ENCODE results near the gene AGBL4.

Gene AGBL4

DNA sequence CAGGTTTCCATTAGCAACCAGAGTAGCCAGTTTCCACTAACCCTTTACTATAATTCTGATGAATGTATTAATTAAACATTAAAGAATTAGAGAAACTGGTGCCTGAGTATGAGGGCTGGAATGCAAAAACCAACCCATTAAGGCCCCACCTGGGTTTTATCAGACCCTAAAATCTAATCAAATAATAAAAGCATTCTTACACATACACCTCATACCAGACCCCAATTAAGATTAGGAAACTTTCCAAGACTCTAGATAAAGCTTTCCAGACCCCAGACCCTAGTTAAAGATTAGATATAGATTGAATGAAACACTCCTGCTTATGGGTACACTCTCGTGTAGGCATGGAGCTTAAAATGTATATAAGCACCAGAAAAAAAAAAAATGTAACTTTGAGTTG lies 665.7 kb downstream of the AGBL4 start:
- ATAC-seq: peak; percentile 44; the same call in 2 of the 3 replicates
- no peak for TF ChIP-seq ZNF70 (CRISPR knock-in tag; IDR thresholded peaks at IDR 0.05)
- TF ChIP-seq ZNF565 (CRISPR knock-in tag; conservative IDR thresholded peaks at IDR 0.05; ENCODE audit: low read depth): no peak
- TF ChIP-seq ESRRG (CRISPR knock-in tag; IDR thresholded peaks at IDR 0.05): peak; percentile 96
- TF ChIP-seq, protein P1, sequence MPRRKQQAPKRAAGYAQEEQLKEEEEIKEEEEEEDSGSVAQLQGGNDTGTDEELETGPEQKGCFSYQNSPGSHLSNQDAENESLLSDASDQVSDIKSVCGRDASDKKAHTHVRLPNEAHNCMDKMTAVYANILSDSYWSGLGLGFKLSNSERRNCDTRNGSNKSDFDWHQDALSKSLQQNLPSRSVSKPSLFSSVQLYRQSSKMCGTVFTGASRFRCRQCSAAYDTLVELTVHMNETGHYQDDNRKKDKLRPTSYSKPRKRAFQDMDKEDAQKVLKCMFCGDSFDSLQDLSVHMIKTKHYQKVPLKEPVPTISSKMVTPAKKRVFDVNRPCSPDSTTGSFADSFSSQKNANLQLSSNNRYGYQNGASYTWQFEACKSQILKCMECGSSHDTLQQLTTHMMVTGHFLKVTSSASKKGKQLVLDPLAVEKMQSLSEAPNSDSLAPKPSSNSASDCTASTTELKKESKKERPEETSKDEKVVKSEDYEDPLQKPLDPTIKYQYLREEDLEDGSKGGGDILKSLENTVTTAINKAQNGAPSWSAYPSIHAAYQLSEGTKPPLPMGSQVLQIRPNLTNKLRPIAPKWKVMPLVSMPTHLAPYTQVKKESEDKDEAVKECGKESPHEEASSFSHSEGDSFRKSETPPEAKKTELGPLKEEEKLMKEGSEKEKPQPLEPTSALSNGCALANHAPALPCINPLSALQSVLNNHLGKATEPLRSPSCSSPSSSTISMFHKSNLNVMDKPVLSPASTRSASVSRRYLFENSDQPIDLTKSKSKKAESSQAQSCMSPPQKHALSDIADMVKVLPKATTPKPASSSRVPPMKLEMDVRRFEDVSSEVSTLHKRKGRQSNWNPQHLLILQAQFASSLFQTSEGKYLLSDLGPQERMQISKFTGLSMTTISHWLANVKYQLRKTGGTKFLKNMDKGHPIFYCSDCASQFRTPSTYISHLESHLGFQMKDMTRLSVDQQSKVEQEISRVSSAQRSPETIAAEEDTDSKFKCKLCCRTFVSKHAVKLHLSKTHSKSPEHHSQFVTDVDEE (CRISPR knock-in tag; IDR thresholded peaks at IDR 0.05): peak; percentile 71
- peak; percentile 84 for TF ChIP-seq PATZ1 (CRISPR knock-in tag; IDR thresholded peaks at IDR 0.05; ENCODE audit: borderline replicate concordance)
- TF ChIP-seq BACH2 (CRISPR knock-in tag; IDR thresholded peaks at IDR 0.05; ENCODE audit: borderline replicate concordance): no peak
- TF ChIP-seq PPARA (CRISPR knock-in tag; IDR thresholded peaks at IDR 0.05; ENCODE audit: borderline replicate concordance): no peak
- TF ChIP-seq TOX (CRISPR knock-in tag; IDR thresholded peaks at IDR 0.05; ENCODE audit: borderline replicate concordance): no peak
- TF ChIP-seq CSRNP3 (CRISPR knock-in tag; IDR thresholded peaks at IDR 0.05): peak; percentile 93
- TF ChIP-seq ZNF8 (CRISPR knock-in tag; IDR thresholded peaks at IDR 0.05): peak; percentile 37; the same call in 1 of the 2 replicates
- no peak for TF ChIP-seq OSR1 (CRISPR knock-in tag; IDR thresholded peaks at IDR 0.05)
- TF ChIP-seq CSDC2 (CRISPR knock-in tag; IDR thresholded peaks at IDR 0.05): 0 out of 2 replicates have a peak, but pooled peaks have one; percentile 49
- TF ChIP-seq ZFP30 (CRISPR knock-in tag; IDR thresholded peaks at IDR 0.05): no peak
- no peak for TF ChIP-seq ZFP3 (CRISPR knock-in tag; IDR thresholded peaks at IDR 0.05)
- TF ChIP-seq, protein P2, sequence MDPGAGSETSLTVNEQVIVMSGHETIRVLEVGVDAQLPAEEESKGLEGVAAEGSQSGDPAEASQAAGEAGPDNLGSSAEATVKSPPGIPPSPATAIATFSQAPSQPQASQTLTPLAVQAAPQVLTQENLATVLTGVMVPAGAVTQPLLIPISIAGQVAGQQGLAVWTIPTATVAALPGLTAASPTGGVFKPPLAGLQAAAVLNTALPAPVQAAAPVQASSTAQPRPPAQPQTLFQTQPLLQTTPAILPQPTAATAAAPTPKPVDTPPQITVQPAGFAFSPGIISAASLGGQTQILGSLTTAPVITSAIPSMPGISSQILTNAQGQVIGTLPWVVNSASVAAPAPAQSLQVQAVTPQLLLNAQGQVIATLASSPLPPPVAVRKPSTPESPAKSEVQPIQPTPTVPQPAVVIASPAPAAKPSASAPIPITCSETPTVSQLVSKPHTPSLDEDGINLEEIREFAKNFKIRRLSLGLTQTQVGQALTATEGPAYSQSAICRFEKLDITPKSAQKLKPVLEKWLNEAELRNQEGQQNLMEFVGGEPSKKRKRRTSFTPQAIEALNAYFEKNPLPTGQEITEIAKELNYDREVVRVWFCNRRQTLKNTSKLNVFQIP (CRISPR knock-in tag; IDR thresholded peaks at IDR 0.05; ENCODE audit: borderline replicate concordance, low read depth): no peak; the same call in 1 of the 2 replicates
- peak; percentile 83; the same call in 1 of the 2 replicates for TF ChIP-seq SNAI2 (CRISPR knock-in tag; IDR thresholded peaks at IDR 0.05)
- TF ChIP-seq TCF4 (CRISPR knock-in tag; IDR thresholded peaks at IDR 0.05; ENCODE audit: borderline replicate concordance): peak; percentile 89
- TF ChIP-seq GLIS3 (CRISPR knock-in tag; IDR thresholded peaks at IDR 0.05): peak; percentile 90
- peak; percentile 100 for TF ChIP-seq ISL1 (CRISPR knock-in tag; IDR thresholded peaks at IDR 0.05)
- peak; percentile 99 for TF ChIP-seq CREB5 (CRISPR knock-in tag; IDR thresholded peaks at IDR 0.05; ENCODE audit: low read depth)
- TF ChIP-seq RARB (CRISPR knock-in tag; IDR thresholded peaks at IDR 0.05): no peak
- TF ChIP-seq ZC3H10 (CRISPR knock-in tag; IDR thresholded peaks at IDR 0.05): 0 out of 2 replicates have a peak, but pooled peaks have one; percentile 55
- no peak for TF ChIP-seq ARNTL (CRISPR knock-in tag; IDR thresholded peaks at IDR 0.05; ENCODE audit: borderline replicate concordance, low read depth)

- TF ChIP-seq ISL1 (CRISPR knock-in tag; IDR thresholded peaks at IDR 0.05) (peak; percentile 25), CSDC2 (CRISPR knock-in tag; IDR thresholded peaks at IDR 0.05) (no peak), ARNTL (CRISPR knock-in tag; IDR thresholded peaks at IDR 0.05; ENCODE audit: borderline replicate concordance, low read depth) (no peak)
- no peak for ATAC-seq
Observed at GRCh38 chr1:49356594-49356993, 667.2 kb downstream of the AGBL4 start.
